B cell (primary cell): Measurements from ENCODE around the gene C8A.

ENCODE experiments used
- EZH2 ChIP-seq: IDR thresholded peaks from 2 replicates; pipeline ENCODE4 v1.6.1; 2012; ENCODE audit warnings: borderline replicate concordance, low read depth, mild to moderate bottlenecking, moderate library complexity, low read length; ENCODE audit not compliant: insufficient read depth, poor library complexity, severe bottlenecking
- TF ChIP-seq, protein P1 (sequence below): fragments of 200-600 bp; IDR thresholded peaks from one replicate; pipeline ENCODE4 v1.8.0; 2022; ENCODE audit warnings: antibody characterized with exemption, mild to moderate bottlenecking

DNA sequence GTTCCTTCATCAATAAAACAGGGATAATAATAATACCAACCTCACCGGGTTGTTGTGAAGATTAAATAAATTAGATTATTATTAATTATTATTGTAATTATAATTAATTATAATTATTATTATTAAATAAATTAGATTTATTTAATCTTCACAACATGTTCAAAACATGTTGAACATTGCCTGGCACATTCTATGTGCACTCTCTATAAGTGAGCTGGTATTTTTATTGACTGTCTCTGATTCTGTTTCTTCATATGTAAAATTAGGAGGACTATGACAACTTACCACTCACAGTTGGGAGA lies 112.1 kb downstream of the C8A start:
- TF ChIP-seq, protein P1, sequence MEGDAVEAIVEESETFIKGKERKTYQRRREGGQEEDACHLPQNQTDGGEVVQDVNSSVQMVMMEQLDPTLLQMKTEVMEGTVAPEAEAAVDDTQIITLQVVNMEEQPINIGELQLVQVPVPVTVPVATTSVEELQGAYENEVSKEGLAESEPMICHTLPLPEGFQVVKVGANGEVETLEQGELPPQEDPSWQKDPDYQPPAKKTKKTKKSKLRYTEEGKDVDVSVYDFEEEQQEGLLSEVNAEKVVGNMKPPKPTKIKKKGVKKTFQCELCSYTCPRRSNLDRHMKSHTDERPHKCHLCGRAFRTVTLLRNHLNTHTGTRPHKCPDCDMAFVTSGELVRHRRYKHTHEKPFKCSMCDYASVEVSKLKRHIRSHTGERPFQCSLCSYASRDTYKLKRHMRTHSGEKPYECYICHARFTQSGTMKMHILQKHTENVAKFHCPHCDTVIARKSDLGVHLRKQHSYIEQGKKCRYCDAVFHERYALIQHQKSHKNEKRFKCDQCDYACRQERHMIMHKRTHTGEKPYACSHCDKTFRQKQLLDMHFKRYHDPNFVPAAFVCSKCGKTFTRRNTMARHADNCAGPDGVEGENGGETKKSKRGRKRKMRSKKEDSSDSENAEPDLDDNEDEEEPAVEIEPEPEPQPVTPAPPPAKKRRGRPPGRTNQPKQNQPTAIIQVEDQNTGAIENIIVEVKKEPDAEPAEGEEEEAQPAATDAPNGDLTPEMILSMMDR = no peak
- no peak for TF ChIP-seq EZH2
